ENCODE measurements around the gene IGF2BP2.
"Not testable (repeated sequence)": the region's sequence is repeated elsewhere in the genome, so short reads cannot be mapped to it uniquely, and the experiment has no call there.

IGF2BP2 gene

DNA sequence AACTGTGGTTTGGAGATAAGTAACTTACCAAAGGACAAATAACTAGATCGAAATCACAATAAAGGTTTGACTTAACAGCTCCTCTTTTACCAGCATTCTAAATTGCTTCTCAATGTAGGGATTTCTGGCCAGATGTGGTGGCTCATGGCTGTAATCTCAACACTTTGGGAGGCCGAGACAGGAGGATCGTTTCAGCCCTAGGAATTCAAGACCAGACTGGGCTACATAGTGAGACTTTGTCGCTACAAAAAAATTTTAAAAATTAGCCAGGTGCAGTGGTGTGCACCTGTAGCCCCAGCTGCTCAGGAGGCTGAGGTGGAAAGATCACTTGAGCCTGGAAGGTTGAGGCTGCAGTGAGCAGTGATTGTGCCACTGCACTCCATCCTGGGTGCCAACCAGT is 17.4 kb upstream of the IGF2BP2 start:
- TF ChIP-seq, protein P1, sequence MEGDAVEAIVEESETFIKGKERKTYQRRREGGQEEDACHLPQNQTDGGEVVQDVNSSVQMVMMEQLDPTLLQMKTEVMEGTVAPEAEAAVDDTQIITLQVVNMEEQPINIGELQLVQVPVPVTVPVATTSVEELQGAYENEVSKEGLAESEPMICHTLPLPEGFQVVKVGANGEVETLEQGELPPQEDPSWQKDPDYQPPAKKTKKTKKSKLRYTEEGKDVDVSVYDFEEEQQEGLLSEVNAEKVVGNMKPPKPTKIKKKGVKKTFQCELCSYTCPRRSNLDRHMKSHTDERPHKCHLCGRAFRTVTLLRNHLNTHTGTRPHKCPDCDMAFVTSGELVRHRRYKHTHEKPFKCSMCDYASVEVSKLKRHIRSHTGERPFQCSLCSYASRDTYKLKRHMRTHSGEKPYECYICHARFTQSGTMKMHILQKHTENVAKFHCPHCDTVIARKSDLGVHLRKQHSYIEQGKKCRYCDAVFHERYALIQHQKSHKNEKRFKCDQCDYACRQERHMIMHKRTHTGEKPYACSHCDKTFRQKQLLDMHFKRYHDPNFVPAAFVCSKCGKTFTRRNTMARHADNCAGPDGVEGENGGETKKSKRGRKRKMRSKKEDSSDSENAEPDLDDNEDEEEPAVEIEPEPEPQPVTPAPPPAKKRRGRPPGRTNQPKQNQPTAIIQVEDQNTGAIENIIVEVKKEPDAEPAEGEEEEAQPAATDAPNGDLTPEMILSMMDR (IDR thresholded peaks at IDR 0.05; ENCODE audit: control insufficient read depth, extremely low read depth, insufficient read depth) = no peak
- no peak overlapping the region for H3K4me3 ChIP-seq (ENCODE audit: low read depth, low read length)
- no peak for DNase-seq (ENCODE audit: low read depth)

DNA sequence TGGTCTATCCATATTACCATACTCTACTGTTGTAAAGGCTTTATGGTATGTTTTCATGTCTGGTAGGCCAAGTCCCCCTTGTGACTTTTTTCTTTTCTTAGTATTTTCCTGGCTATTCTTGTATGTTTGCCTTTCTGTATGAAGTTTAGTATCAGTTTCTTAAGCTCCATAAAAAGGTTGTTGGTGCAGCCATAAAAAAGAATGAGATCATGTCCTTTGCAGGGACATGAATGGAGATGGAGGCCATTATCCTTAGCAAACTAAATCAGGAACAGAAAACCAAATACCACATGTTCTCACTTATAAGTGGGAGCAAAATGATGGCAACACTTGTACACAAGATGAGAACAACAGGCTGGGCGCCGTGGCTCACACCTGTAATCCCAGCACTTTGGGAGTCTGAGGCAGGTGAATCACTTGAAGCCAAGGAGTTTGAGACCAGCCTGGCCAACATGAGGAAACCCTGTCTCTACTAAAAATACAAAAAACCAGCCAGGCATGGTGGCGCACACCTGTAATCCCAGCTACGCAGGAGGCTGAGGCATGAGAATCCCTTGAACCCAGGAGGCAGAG is 13.7 kb upstream of the IGF2BP2 start:
- not testable (repeated sequence) for DNase-seq (ENCODE audit: low read depth); H3K4me3 ChIP-seq (ENCODE audit: low read depth, low read length)

DNA sequence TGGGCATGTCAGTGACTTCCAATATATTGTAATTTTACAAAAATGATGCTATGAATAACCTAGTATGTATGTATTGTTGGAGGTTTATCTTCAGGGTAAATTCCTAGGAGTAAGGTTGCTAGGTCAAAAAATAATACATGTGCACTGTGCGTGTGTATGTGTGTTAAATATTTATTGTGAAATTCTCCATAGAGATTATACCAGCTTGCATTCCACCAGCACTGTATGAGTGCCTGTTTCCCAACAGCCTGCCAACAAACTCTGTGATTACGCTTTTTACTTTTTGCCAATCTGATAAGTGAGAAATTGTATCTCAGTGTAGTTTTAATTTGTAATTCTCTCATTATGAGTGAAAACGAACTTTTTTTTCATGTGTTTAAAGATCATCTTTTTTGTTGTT is 12.6 kb upstream of the IGF2BP2 start:
- peak; percentile 25 for DNase-seq (ENCODE audit: low read depth)
- TF ChIP-seq, protein P1 (IDR thresholded peaks at IDR 0.05; ENCODE audit: control insufficient read depth, extremely low read depth, insufficient read depth) = no peak
- H3K4me3 ChIP-seq (ENCODE audit: low read depth, low read length) = no peak overlapping the region

DNA sequence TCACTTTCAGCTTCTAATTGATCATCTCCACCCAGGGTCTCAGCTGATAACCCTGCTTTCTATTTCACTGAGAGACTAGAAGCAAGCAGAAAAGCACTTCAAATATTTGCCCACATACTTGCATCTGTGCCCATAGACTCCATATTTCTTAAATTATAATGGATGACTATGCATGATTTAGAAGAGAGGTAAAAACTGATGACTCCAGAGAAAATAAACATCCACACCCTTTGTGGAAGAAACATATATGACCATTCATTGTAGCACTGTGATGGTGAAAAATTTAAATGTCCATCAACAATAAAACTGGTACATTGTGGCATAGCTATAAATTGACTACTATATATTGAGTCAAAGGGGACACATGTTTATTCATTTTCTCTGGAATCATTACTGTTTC is 7.1 kb upstream of the IGF2BP2 start:
- TF ChIP-seq, protein P1 (IDR thresholded peaks at IDR 0.05; ENCODE audit: control insufficient read depth, extremely low read depth, insufficient read depth) = no peak
- no peak for DNase-seq (ENCODE audit: low read depth)
- no peak overlapping the region for H3K4me3 ChIP-seq (ENCODE audit: low read depth, low read length)

DNA sequence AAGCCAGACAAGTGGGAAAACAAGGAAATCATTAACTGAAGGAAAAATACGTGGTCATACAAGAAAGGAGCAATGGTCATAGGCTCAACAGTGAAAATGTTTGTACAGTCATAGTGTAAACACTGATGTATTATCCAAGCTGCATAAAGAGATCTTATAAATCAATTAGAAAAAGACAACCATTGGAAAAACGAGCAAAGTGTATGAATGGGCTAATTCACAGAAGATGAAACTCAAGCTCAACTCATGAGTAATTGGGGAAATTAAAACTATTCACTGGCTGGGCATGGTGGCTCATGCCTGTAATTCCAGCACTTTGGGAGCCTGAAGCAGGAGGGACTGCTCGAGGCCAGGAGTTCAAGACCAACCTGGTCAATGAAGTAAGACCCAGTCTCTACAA is 6.4 kb upstream of the IGF2BP2 start:
- no peak for DNase-seq (ENCODE audit: low read depth)
- TF ChIP-seq, protein P1 (IDR thresholded peaks at IDR 0.05; ENCODE audit: control insufficient read depth, extremely low read depth, insufficient read depth) = no peak
- H3K4me3 ChIP-seq (ENCODE audit: low read depth, low read length) = no peak overlapping the region

DNA sequence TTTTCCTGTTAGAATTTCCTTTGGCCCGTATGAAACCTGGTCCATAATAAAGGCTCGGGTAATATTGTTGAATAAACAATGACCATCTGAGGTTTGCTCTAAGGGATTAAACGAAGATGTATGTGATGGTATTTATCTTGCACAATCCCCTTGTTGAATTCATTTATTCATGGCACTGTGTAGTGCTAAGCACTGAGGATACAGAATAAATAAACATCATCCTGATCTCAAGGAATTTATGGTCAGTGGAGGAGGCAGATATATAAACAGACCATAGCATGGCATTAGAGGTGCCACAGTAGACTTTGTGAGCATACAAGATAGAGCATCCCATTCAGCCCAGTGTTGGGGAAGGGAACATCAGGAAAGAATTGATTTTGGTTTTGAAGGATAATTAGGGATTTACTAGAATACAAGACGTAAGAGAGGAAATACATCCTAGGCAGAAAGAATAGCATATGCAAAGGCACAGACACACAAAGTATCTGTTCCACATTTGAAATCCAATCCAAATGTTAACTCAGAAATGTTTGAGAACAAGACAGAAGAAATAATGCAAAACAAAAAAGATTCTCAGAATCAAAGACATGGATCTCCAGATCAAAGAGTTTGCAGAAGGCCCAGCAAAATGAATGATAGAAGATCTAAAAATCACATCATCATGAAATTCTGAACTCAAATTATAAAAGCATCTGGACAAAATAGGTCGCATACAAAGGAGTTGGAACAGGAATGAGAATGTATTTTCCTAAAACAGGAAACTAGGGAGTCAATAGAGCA is 5.4 kb upstream of the IGF2BP2 start:
- no peak overlapping the region for H3K4me3 ChIP-seq (ENCODE audit: low read depth, low read length)
- no peak for DNase-seq (ENCODE audit: low read depth)
- TF ChIP-seq, protein P1 (IDR thresholded peaks at IDR 0.05; ENCODE audit: control insufficient read depth, extremely low read depth, insufficient read depth) = no peak

DNA sequence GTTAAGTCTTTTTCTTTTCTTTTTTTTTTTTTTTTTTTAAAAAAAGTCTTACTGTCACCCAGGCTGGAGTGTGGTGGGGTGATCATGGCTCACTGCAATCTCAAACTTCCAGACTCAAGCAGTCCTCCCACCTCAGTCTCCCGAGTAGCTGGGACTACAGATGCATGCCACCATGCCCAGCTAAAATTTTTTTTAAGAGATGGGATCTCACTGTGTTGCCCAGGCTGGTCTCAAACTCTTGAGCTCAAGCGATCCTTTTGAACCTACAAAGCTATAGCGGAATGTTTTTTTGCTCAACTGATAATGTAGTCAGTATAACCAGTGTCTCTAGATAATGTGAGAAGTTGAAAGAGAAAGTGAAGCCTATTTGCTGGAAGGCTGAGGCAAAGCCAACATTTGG is 3.9 kb upstream of the IGF2BP2 start:
- H3K4me3 ChIP-seq (ENCODE audit: low read depth, low read length) = no peak overlapping the region
- TF ChIP-seq, protein P1 (IDR thresholded peaks at IDR 0.05; ENCODE audit: control insufficient read depth, extremely low read depth, insufficient read depth) = no peak
- no peak for DNase-seq (ENCODE audit: low read depth)
